CD4-positive, alpha-beta T cell treated with Interleukin-10 for 1 hour (primary cell): Measurements from ENCODE around the gene NACC2.
"Not testable (repeated sequence)": the region's sequence is repeated elsewhere in the genome, so short reads cannot be mapped to it uniquely, and the experiment has no call there.

ENCODE experiments used
- DNase-seq: peaks from one replicate; pipeline ENCODE4 v3.0.0-alpha.2; 2020

The NACC2 gene

DNA sequence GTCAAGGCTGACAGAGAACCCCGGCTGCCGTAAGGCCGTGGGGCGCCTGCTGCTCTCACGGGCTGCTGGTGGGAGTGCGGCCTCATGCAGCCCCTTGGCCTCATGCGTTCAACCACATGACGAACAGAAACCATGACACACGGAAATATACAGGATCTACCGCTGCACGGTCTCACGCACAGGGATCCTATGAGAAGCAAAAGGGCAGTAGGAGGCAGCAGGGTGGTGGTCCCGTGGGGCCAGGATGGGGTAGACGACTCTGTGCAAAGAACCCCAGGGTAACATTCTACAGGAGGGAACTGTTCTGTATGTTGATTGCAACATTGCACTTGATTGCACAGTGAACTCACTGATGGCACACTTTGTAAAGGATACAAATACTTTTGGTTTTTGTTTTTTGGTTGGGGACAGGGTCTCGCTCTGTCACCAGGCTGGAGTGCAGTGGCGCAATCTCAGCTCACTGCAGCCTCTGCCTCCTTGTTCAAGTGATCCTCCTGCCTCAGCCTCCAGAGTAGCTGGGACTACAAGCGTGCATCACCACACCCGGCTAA lies 51.6 kb downstream of the NACC2 start:
- no peak for DNase-seq

DNA sequence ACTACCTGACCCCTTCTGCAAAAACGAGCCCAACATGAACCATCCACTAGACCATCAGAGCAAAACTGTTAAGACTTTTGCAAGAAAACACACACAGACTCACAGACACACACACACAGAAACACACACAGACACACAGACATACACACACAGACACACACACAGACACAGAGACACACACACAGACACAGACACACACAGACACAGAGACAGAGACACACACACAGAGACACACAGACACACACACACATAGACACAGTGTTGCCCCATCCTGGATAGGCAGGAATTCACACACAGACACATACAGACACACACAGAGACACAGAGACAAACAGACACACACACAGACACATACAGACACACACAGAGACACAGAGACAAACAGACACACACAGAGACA lies 52.5 kb downstream of the NACC2 start:
- no peak for DNase-seq

DNA sequence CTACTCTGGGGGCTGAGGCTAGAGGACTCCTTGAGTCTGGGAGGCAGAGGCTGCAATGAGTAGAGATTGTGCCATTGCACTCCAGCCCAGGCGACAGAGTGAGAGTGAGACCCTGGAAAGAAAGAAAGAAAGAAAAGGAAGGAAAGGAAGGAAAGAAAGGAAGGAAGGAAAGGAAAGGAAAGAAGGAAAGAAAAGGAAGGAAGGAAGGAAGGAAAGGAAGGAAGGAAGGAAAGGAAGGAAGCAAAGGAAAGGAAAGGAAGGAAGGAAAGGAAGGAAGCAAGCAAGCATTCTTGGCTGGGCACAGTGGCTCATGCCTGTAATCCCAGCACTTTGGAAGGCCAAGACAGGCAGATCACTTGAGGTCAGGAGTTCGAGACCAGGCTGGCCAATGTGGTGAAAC lies 54.2 kb downstream of the NACC2 start:
- DNase-seq = not testable (repeated sequence)

DNA sequence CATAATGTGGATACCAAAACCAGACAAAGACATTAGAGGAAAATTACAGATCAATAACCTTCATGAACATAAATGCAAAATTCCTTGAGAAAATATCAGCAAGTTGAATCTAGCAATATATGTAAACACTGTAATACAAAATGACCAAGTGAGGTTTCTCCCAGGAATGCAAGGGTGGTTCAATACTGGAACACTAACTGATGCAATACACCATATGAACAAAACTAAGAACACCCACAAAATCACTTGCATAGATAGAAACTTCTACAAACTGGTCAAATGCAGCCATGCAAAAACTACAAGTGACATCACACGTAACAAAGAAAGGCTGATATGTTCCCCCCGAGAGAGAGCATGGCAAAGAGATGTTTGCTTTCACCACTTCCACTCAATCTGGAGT lies 55.6 kb downstream of the NACC2 start:
- no peak for DNase-seq

- DNase-seq = no peak
Observed at GRCh38 chr9:136036848-136037247, 58.2 kb downstream of the NACC2 start.

DNA sequence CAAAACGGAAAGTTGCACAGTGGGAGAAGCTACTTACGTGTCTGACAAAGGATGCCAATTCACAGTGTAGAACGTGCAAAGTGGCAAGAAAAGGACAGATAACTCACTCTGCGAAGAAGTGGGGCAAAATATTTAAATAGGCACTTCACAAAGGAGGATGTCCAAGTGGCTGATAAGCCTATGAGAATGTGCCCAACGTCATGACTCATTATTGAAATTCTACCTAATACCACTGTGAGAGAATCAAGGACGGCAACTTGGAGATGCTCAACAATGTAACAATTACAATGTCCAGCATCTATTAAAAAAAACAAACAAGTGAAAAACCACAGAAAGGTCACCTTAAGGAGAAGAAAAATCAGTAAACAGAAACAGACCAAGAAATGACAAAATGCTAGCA lies 59.0 kb downstream of the NACC2 start:
- DNase-seq = no peak

DNA sequence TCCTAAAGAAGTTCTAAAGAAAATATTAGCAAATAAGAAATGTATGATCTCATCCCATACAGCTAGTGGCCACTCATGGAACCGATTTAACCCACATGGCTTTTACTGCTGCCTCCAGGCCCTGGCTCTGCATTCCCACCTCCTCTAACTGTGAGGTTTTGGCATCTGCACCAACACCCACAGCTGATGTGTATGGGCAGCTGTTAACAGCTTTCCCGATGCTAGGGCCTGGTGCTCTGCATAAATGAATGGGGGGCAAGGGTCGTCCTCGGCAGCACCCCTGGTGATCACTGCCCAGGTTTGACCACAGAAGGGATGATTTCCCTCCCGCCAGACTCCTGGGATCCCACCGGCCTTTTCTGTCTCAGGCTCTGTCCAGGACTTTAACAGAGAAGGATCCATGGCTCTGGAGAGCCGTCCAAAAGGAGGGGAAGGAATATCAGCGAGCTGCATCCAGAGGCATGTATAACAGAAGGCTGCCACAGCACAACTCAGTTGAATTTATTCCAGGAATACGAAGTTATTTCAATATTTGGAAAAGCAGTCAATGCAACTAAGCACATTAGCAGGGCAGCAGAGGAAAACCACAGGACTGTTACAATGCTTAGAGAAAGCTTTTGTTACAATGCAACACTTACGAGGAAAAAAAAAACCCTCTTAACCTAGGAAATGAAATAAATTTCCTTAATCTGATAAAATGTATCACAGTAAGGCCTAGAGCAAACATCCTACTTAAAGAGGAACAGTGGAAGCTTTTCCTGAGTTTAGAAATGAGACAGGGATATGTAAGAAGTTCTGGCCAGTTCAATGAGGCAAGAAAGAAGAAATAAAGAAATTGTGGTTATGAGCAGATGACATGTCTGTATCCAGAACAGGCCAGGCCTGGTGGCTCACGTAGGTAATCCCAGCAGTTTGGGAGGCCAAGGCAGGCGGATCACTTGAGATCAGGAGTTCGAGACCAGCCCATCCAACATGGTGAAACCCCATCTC lies 63.1 kb downstream of the NACC2 start:
- no peak for DNase-seq

DNA sequence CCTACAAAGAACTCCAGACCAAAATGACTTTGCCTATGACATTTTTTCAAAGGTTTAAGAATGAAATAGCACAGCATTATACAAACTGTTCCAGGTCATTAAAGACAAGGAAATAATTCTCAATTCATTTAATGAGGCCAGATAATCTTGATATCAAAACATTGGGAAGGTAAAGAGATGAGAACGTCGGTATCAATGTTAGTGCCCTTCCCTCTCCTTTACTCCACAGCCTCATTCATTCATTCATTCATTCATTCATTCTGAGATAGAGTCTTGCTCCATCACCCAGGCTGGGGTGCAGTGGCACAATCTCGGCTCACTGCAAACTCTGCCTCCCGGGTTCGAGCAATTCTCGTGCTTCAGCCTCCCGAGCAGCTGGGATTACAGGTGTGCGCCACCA lies 64.0 kb downstream of the NACC2 start:
- DNase-seq = no peak

DNA sequence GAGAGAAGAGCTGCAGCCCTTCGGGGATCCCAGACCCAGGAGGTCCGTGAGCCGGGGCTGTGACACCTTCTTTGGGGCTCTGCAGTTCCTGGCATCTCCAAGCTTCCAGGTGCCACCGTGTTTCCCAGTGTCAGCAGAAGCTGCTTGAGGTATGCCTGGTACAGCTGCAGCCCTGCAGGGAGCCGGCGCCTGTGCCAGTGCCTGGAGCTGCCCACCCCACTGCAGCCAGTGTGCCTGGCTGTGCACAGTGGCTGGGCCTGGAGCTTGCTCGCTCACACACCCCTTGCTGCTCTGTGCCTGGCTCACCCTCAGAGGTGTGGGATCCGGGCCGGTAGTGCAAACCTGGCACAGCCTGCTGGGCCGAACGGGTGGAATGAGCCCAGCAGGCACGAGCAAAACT lies 65.5 kb downstream of the NACC2 start:
- DNase-seq = no peak

GRCh38 chr9:136028760-136029470 lies 66.2 kb downstream of the NACC2 start:
- DNase-seq = no peak

DNA sequence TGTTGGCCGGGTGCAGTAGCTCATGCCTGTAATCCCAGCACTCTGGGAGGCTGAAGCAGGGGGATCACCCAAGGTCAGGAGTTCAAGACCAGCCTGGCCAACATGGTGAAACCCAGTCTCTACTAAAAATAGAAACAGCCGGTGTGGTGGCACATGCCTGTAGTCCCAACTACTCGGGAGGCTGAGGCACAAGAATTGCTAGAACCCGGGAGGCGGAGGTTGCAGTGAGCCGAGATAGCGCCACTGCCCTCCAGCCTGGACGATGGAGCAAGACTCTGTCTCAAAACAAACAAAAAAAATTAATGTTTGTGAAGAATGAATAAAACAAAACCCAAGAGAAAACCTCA lies 68.2 kb downstream of the NACC2 start:
- not testable (repeated sequence) for DNase-seq

DNA sequence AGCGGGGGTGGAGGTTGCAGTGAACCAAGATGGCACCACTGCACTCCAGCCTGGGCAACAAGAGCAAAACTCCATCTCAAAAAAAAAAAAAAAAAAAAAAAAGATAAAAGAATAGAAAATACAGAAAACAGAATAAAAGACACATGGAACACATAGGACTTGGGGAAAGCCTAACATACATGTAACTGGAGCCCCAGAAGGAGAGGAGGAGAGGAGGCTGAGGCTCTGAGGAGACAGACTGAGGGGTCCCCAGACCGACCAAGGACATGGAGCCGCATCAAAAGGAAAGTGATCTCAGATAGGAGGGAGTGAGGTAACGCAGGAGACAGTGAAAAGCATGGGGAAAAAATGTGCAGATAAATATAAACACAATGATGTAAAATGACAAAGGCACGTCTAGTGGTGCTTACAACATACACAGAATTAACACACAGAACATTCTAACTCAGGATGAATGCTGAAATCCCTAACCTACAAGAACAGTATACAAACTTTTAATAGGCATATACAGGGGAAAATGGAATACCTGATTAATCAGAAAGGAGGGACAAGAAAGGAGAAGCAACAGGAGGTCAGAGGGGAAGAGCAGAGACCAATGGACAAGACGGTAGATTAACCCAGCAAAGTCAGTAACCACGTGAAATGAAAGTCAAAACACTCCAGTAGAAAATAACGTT lies 68.7 kb downstream of the NACC2 start:
- DNase-seq = no peak

- no peak for DNase-seq
Observed at GRCh38 chr9:136025481-136025880, 69.6 kb downstream of the NACC2 start.

DNA sequence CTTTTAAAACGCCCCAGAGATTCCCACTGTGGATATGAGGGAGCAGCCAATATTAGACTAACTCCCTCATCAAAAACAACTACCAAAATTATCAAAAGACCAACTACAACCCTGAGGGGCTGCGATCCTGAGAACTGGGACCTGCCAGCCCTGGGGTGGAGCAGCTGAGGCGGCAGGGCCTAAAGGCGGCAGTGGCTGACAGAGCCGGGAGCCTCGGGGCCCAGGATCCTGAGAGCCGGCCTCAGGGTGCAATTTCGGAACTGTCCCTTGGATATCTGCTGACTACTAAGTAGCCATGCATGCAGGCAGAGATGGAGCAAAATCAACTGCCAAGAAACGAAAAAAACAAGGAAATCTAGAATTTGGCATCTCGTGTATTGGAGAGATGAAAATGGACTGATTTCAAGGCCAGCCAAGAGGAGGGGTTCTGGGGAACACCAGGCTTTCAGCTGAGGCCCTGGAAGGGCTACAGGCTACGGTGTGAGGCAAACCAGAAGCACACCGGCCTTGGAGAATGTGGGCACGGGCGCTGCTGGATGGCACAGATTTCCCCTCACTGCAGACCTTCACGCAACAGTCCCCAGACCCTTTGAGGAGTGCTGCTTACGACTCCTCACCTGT lies 70.3 kb downstream of the NACC2 start:
- DNase-seq = no peak

DNA sequence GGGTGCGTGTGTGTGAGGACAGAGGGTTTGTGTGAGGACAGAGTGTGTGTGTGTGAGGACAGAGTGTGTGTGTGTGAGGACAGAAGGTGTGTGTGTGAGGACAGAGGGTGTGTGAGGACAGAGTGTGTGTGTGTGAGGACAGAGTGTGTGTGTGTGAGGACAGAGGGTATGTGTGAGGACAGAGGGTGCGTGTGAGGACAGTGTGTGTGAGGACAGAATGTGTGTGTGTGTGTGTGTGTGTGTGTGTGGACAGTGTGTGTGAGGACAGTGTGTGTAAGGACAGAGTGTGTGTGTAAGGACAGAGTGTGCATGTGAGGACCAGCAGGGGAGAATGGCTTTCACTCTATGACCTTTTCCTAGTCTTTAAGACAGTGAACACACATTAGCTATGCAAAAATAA lies 70.8 kb downstream of the NACC2 start:
- DNase-seq = no peak

DNA sequence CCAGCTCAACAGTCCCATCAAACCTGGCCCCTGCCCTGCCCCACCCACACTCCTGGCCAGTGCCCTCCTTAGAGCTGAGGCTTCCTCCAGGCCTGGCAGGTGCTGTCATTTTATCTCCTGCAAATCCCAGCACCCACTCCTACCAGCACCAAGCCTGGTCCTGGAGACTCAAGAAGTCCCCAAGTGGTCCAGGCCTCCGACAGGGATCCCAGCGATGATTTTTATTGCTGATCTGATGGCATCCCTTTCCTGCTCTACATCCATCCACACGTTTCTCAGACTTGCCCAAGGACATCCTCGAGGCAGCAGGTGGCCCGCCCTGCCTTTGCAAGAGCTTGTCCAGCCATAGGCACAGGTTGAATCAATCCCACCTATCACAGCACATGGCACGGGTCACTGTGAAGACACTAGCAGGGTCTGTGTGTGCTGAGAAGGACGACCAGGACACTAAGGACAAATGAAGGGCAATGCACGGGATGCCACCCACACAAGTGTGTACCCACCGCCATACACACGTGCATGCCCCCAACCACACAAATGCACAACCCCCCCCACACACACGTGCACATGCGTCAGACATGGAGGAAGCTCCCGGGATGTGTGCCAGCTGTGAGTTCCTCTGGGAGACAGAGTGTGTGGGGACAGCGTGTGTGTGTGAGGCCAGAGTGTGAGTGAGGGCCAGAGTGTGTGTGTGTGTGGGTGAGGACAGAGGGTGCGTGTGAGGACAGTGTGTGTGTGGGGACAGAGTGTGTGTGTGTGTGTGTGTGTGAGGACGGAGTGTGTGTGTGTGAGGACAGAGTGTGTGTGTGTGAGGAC lies 71.5 kb downstream of the NACC2 start:
- DNase-seq = no peak

DNA sequence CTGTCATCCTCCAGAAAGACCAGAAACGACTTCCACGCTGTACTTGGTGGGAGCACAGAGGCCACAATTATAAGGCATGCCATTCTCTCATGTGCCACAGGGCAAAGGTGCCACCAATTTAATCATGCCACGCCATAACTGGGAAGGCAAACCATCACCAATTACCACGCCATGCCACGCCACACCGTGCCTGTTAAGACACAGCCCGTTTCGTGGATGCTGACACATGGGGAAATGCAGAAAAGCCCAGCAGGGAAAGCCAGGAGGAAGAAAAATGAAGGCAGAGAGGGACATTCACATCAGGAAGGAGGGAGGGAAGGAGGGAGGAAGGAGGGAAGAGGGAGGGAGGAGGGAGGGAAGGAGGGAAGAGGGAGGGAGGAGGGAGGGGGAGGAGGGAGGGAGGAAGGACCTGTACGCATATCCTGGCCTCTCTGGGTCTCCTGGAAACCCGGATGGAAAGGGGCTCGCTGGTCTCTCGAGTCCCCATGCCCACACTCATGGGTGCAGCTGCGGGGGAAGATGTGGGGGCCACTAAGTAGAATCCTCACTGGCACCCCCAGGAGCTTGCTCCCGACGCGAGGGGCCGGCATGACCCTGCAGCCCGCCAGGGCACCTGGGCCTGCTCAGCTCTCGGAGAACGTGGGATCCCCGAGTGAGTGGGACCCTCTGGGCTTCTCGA lies 72.2 kb downstream of the NACC2 start:
- no peak for DNase-seq

DNA sequence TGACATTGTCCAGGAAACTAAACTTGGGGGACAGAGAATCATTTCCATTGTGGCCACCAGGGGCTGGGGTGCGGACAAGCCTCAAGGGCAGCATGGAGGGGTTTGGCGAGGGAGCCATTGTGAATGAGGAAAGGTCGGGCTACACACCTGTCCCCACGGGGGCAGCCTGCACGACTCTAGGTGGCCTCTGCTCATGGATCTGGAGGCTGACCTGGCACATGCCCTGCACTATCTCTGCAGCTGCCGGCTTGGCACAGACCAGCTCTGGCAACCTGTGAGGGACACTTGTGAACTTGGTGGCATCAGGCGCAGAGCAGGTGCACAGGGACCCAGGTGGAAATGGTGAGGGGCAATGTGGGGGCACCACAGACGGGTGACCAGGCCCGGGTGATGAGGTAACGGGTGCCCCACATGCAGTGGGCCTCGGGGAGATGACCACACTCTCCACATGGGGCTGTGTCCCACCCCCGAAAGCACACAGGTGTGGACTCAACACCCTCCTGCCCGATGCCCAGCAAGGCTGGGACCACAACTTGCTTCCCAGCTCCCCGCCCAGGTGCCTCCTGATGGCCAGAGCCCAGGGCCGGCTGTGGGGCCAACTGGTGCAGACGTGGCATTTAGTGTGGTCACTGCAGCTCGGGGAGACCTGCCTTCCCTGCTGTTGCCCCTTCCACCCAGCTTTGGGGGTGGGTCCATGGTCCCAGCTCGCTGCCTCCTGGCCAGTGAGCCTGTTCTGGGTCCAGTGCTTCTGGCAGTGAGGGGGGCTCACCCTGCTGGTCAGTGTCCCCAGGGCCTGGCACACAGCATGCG lies 73.0 kb downstream of the NACC2 start:
- no peak for DNase-seq

DNA sequence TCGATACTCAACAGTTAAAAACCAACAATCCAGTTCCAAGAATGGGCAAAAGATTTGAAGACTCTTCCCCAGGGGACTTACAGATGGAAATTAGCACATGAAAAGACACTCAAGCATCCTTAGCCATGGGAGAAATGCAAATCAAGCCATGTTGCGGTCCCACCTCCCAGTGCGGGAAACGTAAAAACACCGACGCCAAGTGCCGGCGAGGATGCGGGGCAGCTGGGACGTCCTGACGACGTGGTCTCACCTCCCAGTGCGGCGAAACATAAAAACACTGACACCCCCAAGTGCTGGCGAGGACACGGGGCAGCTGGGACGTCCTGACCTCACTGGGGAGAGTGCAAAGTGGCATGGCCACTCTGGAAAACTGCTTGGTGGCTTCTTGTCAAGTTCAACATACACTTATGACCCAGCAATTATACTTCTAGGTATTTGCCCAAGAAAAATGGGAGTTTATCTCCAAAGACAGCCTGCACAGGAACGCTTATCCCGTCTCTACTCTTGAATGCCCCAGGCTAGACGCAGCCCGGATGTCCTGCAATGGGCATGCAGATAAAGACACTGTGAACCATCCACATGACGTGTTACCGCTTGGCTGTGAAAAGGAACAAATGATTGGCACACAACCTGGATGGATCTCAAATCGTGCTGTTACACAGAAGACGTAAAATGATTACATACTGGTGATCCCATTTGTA lies 73.8 kb downstream of the NACC2 start:
- no peak for DNase-seq

DNA sequence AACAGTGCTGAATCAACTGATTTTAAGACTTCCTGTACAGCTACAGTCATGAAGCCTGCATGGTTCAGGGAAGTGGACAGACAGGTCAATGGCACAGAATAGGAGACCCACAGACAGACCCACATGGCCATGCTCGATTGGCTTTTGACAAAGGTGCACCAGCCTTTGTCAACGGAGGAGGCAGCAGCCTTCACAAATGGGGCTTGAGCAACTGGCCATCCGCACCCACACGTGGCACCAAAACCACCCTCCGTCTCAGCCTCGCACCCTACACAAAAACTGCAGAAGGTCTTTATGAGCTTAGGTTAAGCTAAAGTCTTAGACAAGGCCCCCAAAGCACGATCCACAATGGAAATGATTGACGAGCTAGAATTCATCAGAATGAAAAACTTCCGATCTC lies 74.4 kb downstream of the NACC2 start:
- no peak for DNase-seq
